ENCODE measurements around the gene SGMS1.

GRCh38 chr10:50398823-50399222, 224.9 kb downstream of the SGMS1 start:
- no peak for TF ChIP-seq REST (IDR thresholded peaks at IDR 0.05; ENCODE audit: borderline replicate concordance)
- no peak for TF ChIP-seq EZH2 (IDR thresholded peaks at IDR 0.05; ENCODE audit: borderline replicate concordance, insufficient read depth, low read length, poor library complexity, severe bottlenecking)
- TF ChIP-seq CTCF (IDR thresholded peaks at IDR 0.05; ENCODE audit: poor library complexity, severe bottlenecking), result no peak
- TF ChIP-seq POLR2AphosphoS5 (IDR thresholded peaks at IDR 0.05), result no peak
- no peak for TF ChIP-seq MXI1 (conservative IDR thresholded peaks at IDR 0.05; ENCODE audit: poor library complexity, severe bottlenecking)
- no peak for TF ChIP-seq RAD21 (conservative IDR thresholded peaks at IDR 0.05)
- TF ChIP-seq TAF1 (IDR thresholded peaks at IDR 0.05; ENCODE audit: low read depth), result no peak

Measured in neural cell (in vitro differentiated cells).